ENCODE data around the gene TTC7B. TPM values are rescaled to one million over a fixed set of nuclear protein-coding genes. Genes with fewer than 3 reads are reported as not detected.

Gene TTC7B
- total and polyA plus RNA-seq, 10 of the 15 experiments (the other 5 are each of a cell fraction or from before 2014, with no cell fraction given) = under 0.01 to 1.1 (median 0.26) TPM; not detected in 2

- ChIA-PET CTCF (interaction anchor here (1.2 kb wide), 1 partner anchor 455 kb away, joined by 3 read pairs; no protein-coding TSS in a partner anchor), POLR2A (no interaction called here), RAD21 (ENCODE audit: unreplicated experiment) (no interaction called here), SMC1A (ENCODE audit: uncharacterized antibody, unreplicated experiment) (no interaction called here)
- intact Hi-C loops (cut with micrococcal nuclease; ENCODE audit: unreplicated experiment) = loop anchor here (5.0 to 10.0 kb wide), 2 partner anchors 358 to 451 kb away; partner anchors contain the start of gene CALM1
- no peaks in the 10 kb centered on the region for H3K9me3 ChIP-seq (replicated peaks; ENCODE audit: control insufficient read depth, insufficient read depth, low read length)
- H3K27me3 ChIP-seq (replicated peaks in 1 of 2; ENCODE audit: control insufficient read depth in 2 of 2, insufficient read depth in 2 of 2, low read length in 1 of 2) = no peaks in the 10 kb centered on the region; a peak in 1 of 4 replicates
- H3K4me2 ChIP-seq (ENCODE audit: control insufficient read depth, insufficient read depth) = no peak overlapping the region
- H2AFZ ChIP-seq (ENCODE audit: control insufficient read depth, low read depth, low read length) = no peak overlapping the region
- H3K27ac ChIP-seq (ENCODE audit: control insufficient read depth, insufficient read depth) = no peak overlapping the region
- no peak overlapping the region for H3K9ac ChIP-seq (ENCODE audit: control insufficient read depth, insufficient read depth, low read length)
- in situ Hi-C loops (cut with MboI) = loop anchor here (5.0 kb wide), 1 partner anchor 453 kb away; no protein-coding TSS in a partner anchor
- H3K4me1 ChIP-seq (ENCODE audit: control insufficient read depth, insufficient read depth, low read length) = peaks cover 6% of the 10 kb centered on the region
- no peaks in the 10 kb centered on the region for H3K36me3 ChIP-seq (ENCODE audit: control insufficient read depth in 2 of 2, insufficient read depth in 2 of 2, low read length in 1 of 2)
- no TSS peak for BruUV-seq (replicated peaks)
- FAIRE-seq (no peak), DNase-seq (ENCODE audit: low read depth, low spot score) (no peak), ATAC-seq (no peak)
- no peak overlapping the region for H3K4me3 ChIP-seq
- 68% methylated on average over 4 of the region's 4 CpGs for WGBS (ENCODE audit: insufficient coverage, insufficient replicate concordance, low lambda C conversion rate, missing lambda C conversion rate)
- no peaks in the 10 kb centered on the region for H4K20me1 ChIP-seq (ENCODE audit: control insufficient read depth, insufficient read depth)
- no peaks in the 10 kb centered on the region for H3K79me2 ChIP-seq (ENCODE audit: control insufficient read depth, insufficient read depth, low read length)
- TF ChIP-seq, protein P1, sequence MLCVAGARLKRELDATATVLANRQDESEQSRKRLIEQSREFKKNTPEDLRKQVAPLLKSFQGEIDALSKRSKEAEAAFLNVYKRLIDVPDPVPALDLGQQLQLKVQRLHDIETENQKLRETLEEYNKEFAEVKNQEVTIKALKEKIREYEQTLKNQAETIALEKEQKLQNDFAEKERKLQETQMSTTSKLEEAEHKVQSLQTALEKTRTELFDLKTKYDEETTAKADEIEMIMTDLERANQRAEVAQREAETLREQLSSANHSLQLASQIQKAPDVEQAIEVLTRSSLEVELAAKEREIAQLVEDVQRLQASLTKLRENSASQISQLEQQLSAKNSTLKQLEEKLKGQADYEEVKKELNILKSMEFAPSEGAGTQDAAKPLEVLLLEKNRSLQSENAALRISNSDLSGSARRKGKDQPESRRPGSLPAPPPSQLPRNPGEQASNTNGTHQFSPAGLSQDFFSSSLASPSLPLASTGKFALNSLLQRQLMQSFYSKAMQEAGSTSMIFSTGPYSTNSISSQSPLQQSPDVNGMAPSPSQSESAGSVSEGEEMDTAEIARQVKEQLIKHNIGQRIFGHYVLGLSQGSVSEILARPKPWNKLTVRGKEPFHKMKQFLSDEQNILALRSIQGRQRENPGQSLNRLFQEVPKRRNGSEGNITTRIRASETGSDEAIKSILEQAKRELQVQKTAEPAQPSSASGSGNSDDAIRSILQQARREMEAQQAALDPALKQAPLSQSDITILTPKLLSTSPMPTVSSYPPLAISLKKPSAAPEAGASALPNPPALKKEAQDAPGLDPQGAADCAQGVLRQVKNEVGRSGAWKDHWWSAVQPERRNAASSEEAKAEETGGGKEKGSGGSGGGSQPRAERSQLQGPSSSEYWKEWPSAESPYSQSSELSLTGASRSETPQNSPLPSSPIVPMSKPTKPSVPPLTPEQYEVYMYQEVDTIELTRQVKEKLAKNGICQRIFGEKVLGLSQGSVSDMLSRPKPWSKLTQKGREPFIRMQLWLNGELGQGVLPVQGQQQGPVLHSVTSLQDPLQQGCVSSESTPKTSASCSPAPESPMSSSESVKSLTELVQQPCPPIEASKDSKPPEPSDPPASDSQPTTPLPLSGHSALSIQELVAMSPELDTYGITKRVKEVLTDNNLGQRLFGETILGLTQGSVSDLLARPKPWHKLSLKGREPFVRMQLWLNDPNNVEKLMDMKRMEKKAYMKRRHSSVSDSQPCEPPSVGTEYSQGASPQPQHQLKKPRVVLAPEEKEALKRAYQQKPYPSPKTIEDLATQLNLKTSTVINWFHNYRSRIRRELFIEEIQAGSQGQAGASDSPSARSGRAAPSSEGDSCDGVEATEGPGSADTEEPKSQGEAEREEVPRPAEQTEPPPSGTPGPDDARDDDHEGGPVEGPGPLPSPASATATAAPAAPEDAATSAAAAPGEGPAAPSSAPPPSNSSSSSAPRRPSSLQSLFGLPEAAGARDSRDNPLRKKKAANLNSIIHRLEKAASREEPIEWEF (IDR thresholded peaks at IDR 0.05; ENCODE audit: insufficient replicate concordance, low read depth, low read length) = no peak
- no peak for TF ChIP-seq MYB (IDR thresholded peaks at IDR 0.05; ENCODE audit: borderline replicate concordance, low read depth, low read length)
- no peak for TF ChIP-seq KAT2A (conservative IDR thresholded peaks at IDR 0.05; ENCODE audit: control insufficient read depth, low read depth, low read length)
- TF ChIP-seq HDAC2 (IDR thresholded peaks at IDR 0.05) = no peak
- TF ChIP-seq ZSCAN29 (IDR thresholded peaks at IDR 0.05) = no peak
- no peak for TF ChIP-seq CHD1 (IDR thresholded peaks at IDR 0.05; ENCODE audit: low read depth, low read length)
- no peak for TF ChIP-seq E4F1 (IDR thresholded peaks at IDR 0.05; ENCODE audit: borderline replicate concordance, partially characterized antibody)
- TF ChIP-seq BMI1 (IDR thresholded peaks at IDR 0.05; ENCODE audit: borderline replicate concordance) = no peak
- TF ChIP-seq MXI1 (IDR thresholded peaks at IDR 0.05; ENCODE audit: low read depth, low read length) = no peak
- TF ChIP-seq BCLAF1 (IDR thresholded peaks at IDR 0.05) = no peak
- TF ChIP-seq PBX3 (IDR thresholded peaks at IDR 0.05; ENCODE audit: insufficient replicate concordance, low read depth, low read length) = no peak
Measured at GRCh38 chr14:90755661-90756304, 60.4 kb downstream of the TTC7B start.
